Astrocyte (in vitro differentiated cells and primary cell): ENCODE results near the gene PAAF1.

ENCODE experiments used
- EZH2 ChIP-seq: IDR thresholded peaks from 2 replicates; pipeline ENCODE4 v1.6.1; 2012; ENCODE audit warnings: mild to moderate bottlenecking, low read length, inconsistent platforms; ENCODE audit not compliant: insufficient read depth
- TF ChIP-seq, protein P1 (sequence below): IDR thresholded peaks from 2 replicates; pipeline ENCODE4 v1.5.1; 2011; ENCODE audit warnings: low read depth, mild to moderate bottlenecking, inconsistent platforms, low read length, moderate library complexity; ENCODE audit not compliant: insufficient read depth

DNA sequence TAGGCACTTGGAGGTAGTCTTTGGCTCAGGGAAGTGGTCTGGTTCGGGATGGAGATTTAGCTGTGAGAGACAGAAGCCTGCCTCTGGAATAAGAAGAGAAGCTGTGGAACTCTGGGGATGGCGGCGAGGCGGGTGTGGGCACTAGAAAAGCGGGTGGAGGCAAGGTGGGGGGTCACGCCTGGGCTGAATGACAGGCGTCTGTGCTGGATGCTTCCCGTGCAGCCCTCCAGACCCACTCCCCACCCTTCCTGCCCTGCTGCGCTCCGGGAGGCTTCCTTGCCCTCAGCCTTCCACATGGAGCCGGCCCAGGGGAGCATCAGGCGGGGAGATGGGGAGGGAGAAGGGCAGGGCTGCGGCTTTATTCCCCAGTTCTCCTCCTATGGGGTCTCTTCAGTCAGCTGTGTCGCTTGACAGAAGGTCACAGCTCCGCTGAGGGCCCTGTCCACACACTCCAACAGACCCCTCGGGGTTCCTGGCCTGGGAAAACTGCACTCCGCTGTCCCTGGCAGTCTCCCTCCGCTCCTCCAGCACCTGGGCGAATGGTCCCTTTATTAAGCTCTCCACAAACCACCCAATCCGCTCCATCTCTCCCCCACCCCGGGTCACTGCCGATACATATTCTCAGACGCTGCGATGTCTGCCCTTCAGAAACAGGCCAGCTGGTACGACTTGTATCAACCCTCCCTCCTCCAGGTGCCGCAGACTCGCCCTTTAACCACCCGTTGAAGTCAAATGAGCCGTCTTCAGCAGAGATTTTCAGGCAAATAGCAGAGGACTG, 80.3 kb downstream of the PAAF1 start:
- TF ChIP-seq, protein P1, sequence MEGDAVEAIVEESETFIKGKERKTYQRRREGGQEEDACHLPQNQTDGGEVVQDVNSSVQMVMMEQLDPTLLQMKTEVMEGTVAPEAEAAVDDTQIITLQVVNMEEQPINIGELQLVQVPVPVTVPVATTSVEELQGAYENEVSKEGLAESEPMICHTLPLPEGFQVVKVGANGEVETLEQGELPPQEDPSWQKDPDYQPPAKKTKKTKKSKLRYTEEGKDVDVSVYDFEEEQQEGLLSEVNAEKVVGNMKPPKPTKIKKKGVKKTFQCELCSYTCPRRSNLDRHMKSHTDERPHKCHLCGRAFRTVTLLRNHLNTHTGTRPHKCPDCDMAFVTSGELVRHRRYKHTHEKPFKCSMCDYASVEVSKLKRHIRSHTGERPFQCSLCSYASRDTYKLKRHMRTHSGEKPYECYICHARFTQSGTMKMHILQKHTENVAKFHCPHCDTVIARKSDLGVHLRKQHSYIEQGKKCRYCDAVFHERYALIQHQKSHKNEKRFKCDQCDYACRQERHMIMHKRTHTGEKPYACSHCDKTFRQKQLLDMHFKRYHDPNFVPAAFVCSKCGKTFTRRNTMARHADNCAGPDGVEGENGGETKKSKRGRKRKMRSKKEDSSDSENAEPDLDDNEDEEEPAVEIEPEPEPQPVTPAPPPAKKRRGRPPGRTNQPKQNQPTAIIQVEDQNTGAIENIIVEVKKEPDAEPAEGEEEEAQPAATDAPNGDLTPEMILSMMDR: no peak
- TF ChIP-seq EZH2: no peak
